ENCODE measurements around the gene FBN3.
"Not testable (repeated sequence)": the region's sequence is repeated elsewhere in the genome, so short reads cannot be mapped to it uniquely, and the experiment has no call there.

FBN3 gene

GRCh38 chr19:8149261-8150094, at the start of gene FBN3:
Gene FBN3, minus strand, starts transcription at chr19:8149592. Its CDS starts 2,112 bp downstream, at chr19:8147480.
- no peak for DNase-seq

GRCh38 chr19:8196271-8196927, 47.0 kb upstream of the FBN3 start:
- DNase-seq: no peak

- DNase-seq: no peak
These were observed 45.3 kb upstream of the FBN3 start for GRCh38 chr19:8194528-8195267.

GRCh38 chr19:8192221-8192820, 42.9 kb upstream of the FBN3 start:
- no peak for DNase-seq

- no peak for DNase-seq
These were observed 36.1 kb upstream of the FBN3 start for GRCh38 chr19:8185343-8186068.

- DNase-seq: no peak
These were observed 34.9 kb upstream of the FBN3 start for GRCh38 chr19:8184274-8184673.

GRCh38 chr19:8180018-8180417, 30.6 kb upstream of the FBN3 start:
- no peak for DNase-seq

- no peak for DNase-seq
These were observed 25.3 kb upstream of the FBN3 start for GRCh38 chr19:8174706-8175105.

- DNase-seq: no peak
These were observed 19.1 kb upstream of the FBN3 start for GRCh38 chr19:8168537-8168936.

- DNase-seq: no peak
These were observed 18.6 kb upstream of the FBN3 start for GRCh38 chr19:8167985-8168384.

GRCh38 chr19:8163759-8164158, 14.4 kb upstream of the FBN3 start:
- no peak for DNase-seq

- DNase-seq: no peak
These were observed 11.8 kb upstream of the FBN3 start for GRCh38 chr19:8161135-8161646.

GRCh38 chr19:8159322-8159721, 9.9 kb upstream of the FBN3 start:
- not testable (repeated sequence) for DNase-seq

GRCh38 chr19:8158411-8159074, 9.2 kb upstream of the FBN3 start:
- DNase-seq: no peak

GRCh38 chr19:8155318-8155717, 5.9 kb upstream of the FBN3 start:
- no peak for DNase-seq

- DNase-seq: not testable (repeated sequence)
These were observed 4.6 kb upstream of the FBN3 start for GRCh38 chr19:8154014-8154413.

- DNase-seq: no peak
These were observed 2.3 kb upstream of the FBN3 start for GRCh38 chr19:8151767-8152035.

- no peak for DNase-seq
These were observed 1.8 kb upstream of the FBN3 start for GRCh38 chr19:8150998-8151766.

- no peak for DNase-seq
These were observed 930 bp upstream of the FBN3 start for GRCh38 chr19:8150178-8150865.
